HepG2 (cell line): Measurements from ENCODE around the gene APBA1. TPM values are rescaled to one million over a fixed set of nuclear protein-coding genes. Genes with fewer than 3 reads are reported as not detected.

Experiments
- ATAC-seq: fragments of 200-7000 bp; cut with Tn5 transposase; 3 replicates; pipeline ENCODE4 v1.9.1; 2020; ENCODE audit warnings: mild to moderate bottlenecking, moderate library complexity
- BruUV-seq: library from RNA; stranded (reverse); fragments of 400-500 nt; replicated peaks from 2 replicates; lab custom pipeline; 2021; lab: Mats Ljungman, UMichigan
- CTCF ChIA-PET: fragments of 300-600 bp; formaldehyde crosslinking; extraction: SDS; loops from one replicate; lab custom pipeline; 2021; ENCODE audit warnings: low total read pairs, inconsistent platforms, low intra/inter-chr PET ratio; lab: Yijun Ruan, JAX
- POLR2A ChIA-PET: fragments of 350-600 bp; sonication (Branson Sonifier 250); formaldehyde crosslinking; loops from one replicate; lab custom pipeline; 2020; ENCODE audit warnings: antibody characterized with exemption, inconsistent platforms; lab: Yijun Ruan, JAX
- DNase-seq: peaks from one replicate; pipeline ENCODE4 v3.0.0-alpha.2; 2015; ENCODE audit warnings: low spot score
- FAIRE-seq: peaks from 3 replicates; lab custom pipeline; 2011; peaks lifted over from hg19 to GRCh38; lab: Jason Lieb, UNC
- H2AFZ ChIP-seq: one replicate; pipeline ENCODE4 v1.6.1; 2011; ENCODE audit warnings: low read length, inconsistent platforms
- H3K27ac ChIP-seq: fragments of 300-600 bp; 3 replicates; pipeline ENCODE4 v1.8.0; 2011; ENCODE audit warnings: mixed run types, mild to moderate bottlenecking, mixed read lengths, low read length, inconsistent platforms; ENCODE audit not compliant: insufficient read depth; ENCODE audit errors: extremely low read length
- H3K27me3 ChIP-seq, 2 experiments: fragments of 200-600 bp in 1 of 2; 2 replicates in 1 of 2; 3 replicates in 1 of 2; pipeline versions ENCODE4 v1.6.0 to v1.8.0; 2011; ENCODE audit warnings: low read length in 2 of 2, mild to moderate bottlenecking in 2 of 2, moderate library complexity in 2 of 2, inconsistent platforms in 1 of 2; ENCODE audit not compliant: insufficient read depth in 2 of 2, control insufficient read depth in 1 of 2
- H3K36me3 ChIP-seq, 2 experiments: fragments of 200-600 bp in 1 of 2; replicated peaks in 1 of 2; 2 replicates in 1 of 2; 3 replicates in 1 of 2; pipeline versions ENCODE4 v1.5.1 to v1.8.0; 2011; ENCODE audit warnings: low read length in 2 of 2, inconsistent platforms in 1 of 2; ENCODE audit not compliant: insufficient read depth in 2 of 2, control insufficient read depth in 1 of 2
- H3K4me1 ChIP-seq: 2 replicates; pipeline ENCODE4 v1.5.1; 2012; ENCODE audit warnings: low read length, inconsistent platforms; ENCODE audit not compliant: insufficient read depth
- H3K4me2 ChIP-seq: 2 replicates; pipeline ENCODE4 v1.6.0; 2011; ENCODE audit warnings: low read depth, low read length, inconsistent platforms
- H3K4me3 ChIP-seq, 3 experiments: fragments of 200-600 bp in 1 of 3; sonication (generic), shearing (Covaris generic) in 1 of 3; replicated peaks in 1 of 3; 2 replicates each; pipeline ENCODE4 v1.5.1; 2011 to 2016; ENCODE audit warnings: low read length in 3 of 3, inconsistent platforms in 2 of 3, low read depth in 2 of 3, mild to moderate bottlenecking in 2 of 3, control low read depth in 1 of 3, mixed read lengths in 1 of 3; ENCODE audit not compliant: insufficient read depth in 1 of 3
- H3K79me2 ChIP-seq: one replicate; pipeline ENCODE4 v1.6.1; 2011; ENCODE audit warnings: low read length, inconsistent platforms; ENCODE audit not compliant: insufficient read depth
- H3K9ac ChIP-seq: 2 replicates; pipeline ENCODE4 v1.6.0; 2011; ENCODE audit warnings: mild to moderate bottlenecking, low read depth, low read length, inconsistent platforms; ENCODE audit not compliant: insufficient read depth
- H3K9me3 ChIP-seq: 2 replicates; pipeline ENCODE4 v1.5.1; 2012; ENCODE audit warnings: mild to moderate bottlenecking, low read length
- H4K20me1 ChIP-seq: 2 replicates; pipeline ENCODE4 v1.6.0; 2011; ENCODE audit warnings: inconsistent platforms, mild to moderate bottlenecking, low read length, moderate library complexity; ENCODE audit not compliant: insufficient read depth
- ARNT2 ChIP-seq: sonication (generic); formaldehyde crosslinking; IDR thresholded peaks from 2 replicates; pipeline ENCODE4 v1.8.0; 2022; ENCODE audit warnings: mild to moderate bottlenecking, low read depth, missing genetic modification reagents, moderate library complexity
- DPF2 ChIP-seq: sonication (generic); formaldehyde crosslinking; IDR thresholded peaks from 2 replicates; pipeline ENCODE4 v1.4.0; 2020; ENCODE audit warnings: mild to moderate bottlenecking, low read depth, missing genetic modification reagents, borderline replicate concordance
- HDAC2 ChIP-seq: sonication (generic); formaldehyde crosslinking; IDR thresholded peaks from 2 replicates; pipeline ENCODE4 v1.4.0; 2020; ENCODE audit warnings: missing genetic modification reagents
- MED13 ChIP-seq: sonication (generic); formaldehyde crosslinking; IDR thresholded peaks from 2 replicates; pipeline ENCODE4 v1.5.0; 2020; ENCODE audit warnings: missing genetic modification reagents
- MIER2 ChIP-seq: IDR thresholded peaks from 2 replicates; pipeline ENCODE4 v1.6.1; 2016; ENCODE audit warnings: missing biosample characterization, missing genetic modification reagents
- NFYC ChIP-seq: IDR thresholded peaks from 2 replicates; pipeline ENCODE4 v1.6.1; 2016; ENCODE audit warnings: missing genetic modification reagents, missing compliant biosample characterization
- NKX3-1 ChIP-seq: sonication (generic); formaldehyde crosslinking; IDR thresholded peaks from 2 replicates; pipeline ENCODE4 v1.5.0; 2020; ENCODE audit warnings: missing genetic modification reagents
- NRL ChIP-seq: sonication (generic); formaldehyde crosslinking; IDR thresholded peaks from 2 replicates; pipeline ENCODE4 v1.5.0; 2020; ENCODE audit warnings: missing genetic modification reagents, mild to moderate bottlenecking, moderate library complexity, borderline replicate concordance
- RAD21 ChIP-seq: fragments of 450-650 bp; formaldehyde crosslinking; IDR thresholded peaks from 2 replicates; pipeline ENCODE4 v1.5.0; 2020; ENCODE audit warnings: mild to moderate bottlenecking
- RELA ChIP-seq: sonication (generic); formaldehyde crosslinking; IDR thresholded peaks from 2 replicates; pipeline ENCODE4 v1.4.0; 2020; ENCODE audit warnings: missing genetic modification reagents
- SALL1 ChIP-seq: sonication (generic); formaldehyde crosslinking; IDR thresholded peaks from 2 replicates; pipeline ENCODE4 v1.8.0; 2022; ENCODE audit warnings: mild to moderate bottlenecking, missing genetic modification reagents
- SMC3 ChIP-seq: IDR thresholded peaks from 2 replicates; pipeline ENCODE4 v1.6.1; 2011; ENCODE audit warnings: low read length, improper control_type of control experiment
- SOX5 ChIP-seq: IDR thresholded peaks from 2 replicates; pipeline ENCODE4 v1.6.1; 2016; ENCODE audit warnings: borderline replicate concordance
- SOX6 ChIP-seq, 2 experiments: fragments of 450-650 bp in 1 of 2; sonication (generic) in 1 of 2; formaldehyde crosslinking in 1 of 2; IDR thresholded peaks; 2 replicates each; pipeline versions ENCODE4 v1.4.0 to v1.6.1; 2017 to 2020; ENCODE audit warnings: antibody characterized with exemption in 1 of 2, mild to moderate bottlenecking in 1 of 2, missing genetic modification reagents in 1 of 2
- STAG1 ChIP-seq: sonication (generic); formaldehyde crosslinking; IDR thresholded peaks from 2 replicates; pipeline ENCODE4 v1.4.0; 2020; ENCODE audit warnings: missing genetic modification reagents
- STAT5B ChIP-seq: sonication (generic); formaldehyde crosslinking; IDR thresholded peaks from 2 replicates; pipeline ENCODE4 v1.4.0; 2020; ENCODE audit warnings: missing genetic modification reagents
- TEAD2 ChIP-seq: sonication (generic); formaldehyde crosslinking; IDR thresholded peaks from 2 replicates; pipeline ENCODE4 v1.9.0; 2021; ENCODE audit warnings: missing genetic modification reagents
- ZBTB3 ChIP-seq: sonication (generic); formaldehyde crosslinking; IDR thresholded peaks from 2 replicates; pipeline ENCODE4 v1.4.0; 2020; ENCODE audit warnings: low read depth, mild to moderate bottlenecking, moderate library complexity, missing genetic modification reagents, borderline replicate concordance
- ZNF232 ChIP-seq: sonication (generic); formaldehyde crosslinking; IDR thresholded peaks from 2 replicates; pipeline ENCODE4 v1.4.0; 2020; ENCODE audit warnings: missing genetic modification reagents, borderline replicate concordance
- ZNF275 ChIP-seq: sonication (generic); formaldehyde crosslinking; IDR thresholded peaks from 2 replicates; pipeline ENCODE4 v1.8.0; 2022; ENCODE audit warnings: missing genetic modification reagents, mild to moderate bottlenecking, inconsistent platforms, borderline replicate concordance
- ZNF746 ChIP-seq: sonication (generic); formaldehyde crosslinking; IDR thresholded peaks from 2 replicates; pipeline ENCODE4 v1.8.0; 2022; ENCODE audit warnings: mild to moderate bottlenecking, missing genetic modification reagents
- ZNF792 ChIP-seq: IDR thresholded peaks from 2 replicates; pipeline ENCODE4 v1.6.1; 2016
- ZNF839 ChIP-seq: sonication (generic); formaldehyde crosslinking; IDR thresholded peaks from 2 replicates; pipeline ENCODE4 v1.4.0; 2020; ENCODE audit warnings: missing genetic modification reagents, mild to moderate bottlenecking, borderline replicate concordance
- WGBS: methylation state at CpG from one replicate; pipeline ENCODE4 v1.1.6; 2017; ENCODE audit warnings: low lambda C conversion rate; 5-methylcytosine and 5-hydroxymethylcytosine counted together
- in situ Hi-C: cut with HindIII; loops from 2 replicates; pipeline ENCODE4 v1.10.0; 2017; ENCODE audit warnings: low pct_unique_long_range_greater_than_20kb; ENCODE audit not compliant: extremely low pct_ligation_motif_present
- intact Hi-C: fragments of 100-400 bp; cut with micrococcal nuclease; formaldehyde crosslinking; loops from one replicate; pipeline ENCODE4 v1.10.0; 2022; ENCODE audit not compliant: unreplicated experiment
- polyA plus RNA-seq, 8 experiments: library from polyadenylated mRNA; depleted of rRNA in 3 of 8; stranded (reverse) in 7 of 8; unstranded in 1 of 8; fragments of >200 nt; fragmentation: Illumina TruSeq in 4 of 8; extraction: Trizol in 4 of 8; gene quantifications; 2 replicates each; pipeline versions ENCODE4 v1.2.1 to v1.2.3, GENCODE V29; 2011 to 2016; ENCODE audit warnings: low read depth in 4 of 8, missing spikeins in 1 of 8, mixed read lengths in 1 of 8; ENCODE audit not compliant: insufficient read depth in 1 of 8
- total RNA-seq, 5 experiments: library from RNA; depleted of rRNA; stranded (reverse); fragments of >200 nt; fragmentation: Illumina TruSeq; extraction: Trizol; gene quantifications; 2 replicates each; pipeline ENCODE4 v1.2.3, GENCODE V29; 2016; ENCODE audit warnings: low read depth in 1 of 5
- TF ChIP-seq, protein P1 (sequence below), 2 experiments: sonication (generic) in 1 of 2; formaldehyde crosslinking in 1 of 2; IDR thresholded peaks; 2 replicates each; pipeline versions ENCODE4 v1.4.0 to v1.6.1; 2018 to 2020; ENCODE audit warnings: missing genetic modification reagents in 2 of 2, borderline replicate concordance in 1 of 2, low read depth in 1 of 2, mild to moderate bottlenecking in 1 of 2, missing biosample characterization in 1 of 2

APBA1 gene
- total and polyA plus RNA-seq, 2 of the 13 experiments (the other 11 are each of a cell fraction or from before 2014, with no cell fraction given): 0.15 TPM; not detected in 1

DNA sequence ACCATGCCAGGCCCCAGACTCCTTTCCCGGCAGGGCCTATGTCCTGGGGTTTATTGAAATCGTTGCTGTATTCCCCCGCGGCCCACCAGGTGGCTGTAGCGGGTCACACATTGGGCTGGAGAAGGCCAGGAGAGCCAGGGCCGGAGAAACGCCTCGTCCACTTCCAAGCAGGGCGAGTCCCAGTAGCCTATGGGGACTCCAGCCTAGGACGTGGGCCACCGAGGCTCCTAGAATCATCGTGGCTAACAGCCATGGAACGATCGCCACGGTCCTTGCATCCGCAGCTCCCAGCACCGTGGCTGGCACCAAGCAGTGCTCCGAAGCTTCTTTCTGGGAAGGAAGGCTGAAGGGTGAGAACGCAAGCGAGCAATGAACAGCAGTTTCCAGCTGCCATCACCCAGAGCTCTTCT, 259.4 kb downstream of the APBA1 start:
- in situ Hi-C loops (no loop called here), intact Hi-C loops (loop anchor here (2.0 kb wide), 1 partner anchor 136 kb away; no protein-coding TSS in a partner anchor)
- Histone ChIP-seq H3K4me1 (no peaks in the 10 kb centered on the region), H3K4me2 (0 out of 2 replicates have a peak overlapping the region, but pooled peaks have one; percentile 18), H3K79me2 (no peaks in the 10 kb centered on the region), H3K27ac (no peak overlapping the region), H3K27me3 (peaks cover 0 to 25% of the 10 kb centered on the region in 2 experiments; a peak in 2 of 5 replicates), H3K4me3 (no peak overlapping the region), H2AFZ (no peak overlapping the region), H3K9me3 (no peaks in the 10 kb centered on the region), H4K20me1 (no peaks in the 10 kb centered on the region), H3K9ac (no peak overlapping the region), H3K36me3 (no peaks in the 10 kb centered on the region)
- ChIA-PET POLR2A (no interaction called here), CTCF (interaction anchor here (0.7 to 1.7 kb wide), 3 partner anchors 136 to 520 kb away, joined by 3 to 9 read pairs (median 5); no protein-coding TSS in a partner anchor)
- DNase-seq (peak; percentile 39), FAIRE-seq (peak; percentile 56), ATAC-seq (peak; percentile 100)
- BruUV-seq: no TSS peak
- WGBS: 23% methylated on average over 20 of the region's 20 CpGs
- TF ChIP-seq ZNF232 (CRISPR knock-in tag) (no peak), ZNF792 (CRISPR knock-in tag) (no peak), NRL (CRISPR knock-in tag) (no peak), STAG1 (CRISPR knock-in tag) (peak; percentile 89), SMC3 (peak; percentile 47; the same call in 1 of the 2 replicates), SALL1 (CRISPR knock-in tag) (peak; percentile 24), MED13 (no peak), RELA (CRISPR knock-in tag) (no peak), SOX6 (IDR thresholded peaks at IDR 0.05) (no peak), SOX6 (CRISPR knock-in tag; IDR thresholded peaks at IDR 0.05) (peak; percentile 22; the same call in 1 of the 2 replicates), ZBTB3 (CRISPR knock-in tag) (no peak), STAT5B (no peak), ZNF275 (CRISPR knock-in tag) (no peak), DPF2 (CRISPR knock-in tag) (no peak), TEAD2 (CRISPR knock-in tag) (no peak), ZNF839 (CRISPR knock-in tag) (0 out of 2 replicates have a peak, but pooled peaks have one; percentile 62), ZNF746 (CRISPR knock-in tag) (no peak), NFYC (CRISPR knock-in tag) (no peak), ARNT2 (no peak), MIER2 (0 out of 2 replicates have a peak, but pooled peaks have one; percentile 25), HDAC2 (CRISPR knock-in tag) (no peak), NKX3-1 (CRISPR knock-in tag) (no peak), SOX5 (CRISPR knock-in tag) (no peak), RAD21 (CRISPR knock-in tag) (peak; percentile 68)
- TF ChIP-seq, protein P1, sequence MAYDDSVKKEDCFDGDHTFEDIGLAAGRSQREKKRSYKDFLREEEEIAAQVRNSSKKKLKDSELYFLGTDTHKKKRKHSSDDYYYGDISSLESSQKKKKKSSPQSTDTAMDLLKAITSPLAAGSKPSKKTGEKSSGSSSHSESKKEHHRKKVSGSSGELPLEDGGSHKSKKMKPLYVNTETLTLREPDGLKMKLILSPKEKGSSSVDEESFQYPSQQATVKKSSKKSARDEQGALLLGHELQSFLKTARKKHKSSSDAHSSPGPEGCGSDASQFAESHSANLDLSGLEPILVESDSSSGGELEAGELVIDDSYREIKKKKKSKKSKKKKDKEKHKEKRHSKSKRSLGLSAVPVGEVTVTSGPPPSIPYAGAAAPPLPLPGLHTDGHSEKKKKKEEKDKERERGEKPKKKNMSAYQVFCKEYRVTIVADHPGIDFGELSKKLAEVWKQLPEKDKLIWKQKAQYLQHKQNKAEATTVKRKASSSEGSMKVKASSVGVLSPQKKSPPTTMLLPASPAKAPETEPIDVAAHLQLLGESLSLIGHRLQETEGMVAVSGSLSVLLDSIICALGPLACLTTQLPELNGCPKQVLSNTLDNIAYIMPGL (CRISPR knock-in tag; IDR thresholded peaks at IDR 0.05; ENCODE audit: borderline replicate concordance in 1 of 2, low read depth in 1 of 2): no peak
